GM23338 (cell line): ENCODE results near the gene EDIL3. TPM values are rescaled to one million over a fixed set of nuclear protein-coding genes. Genes with fewer than 3 reads are reported as not detected.

Experiments used
- ATAC-seq: fragments of 200-7000 bp; cut with Tn5 transposase; 3 replicates; pipeline ENCODE4 v1.9.1; 2020
- DNase-seq: peaks from one replicate; pipeline ENCODE4 v3.0.0-alpha.2; 2015; ENCODE audit warnings: low spot score
- H2AFZ ChIP-seq: fragments of 200-600 bp; sonication (generic); 2 replicates; pipeline ENCODE4 v1.8.0; 2016; ENCODE audit warnings: antibody characterized with exemption, mild to moderate bottlenecking, moderate library complexity
- H3F3A ChIP-seq: fragments of 200-600 bp; sonication (generic); replicated peaks from 2 replicates; pipeline ENCODE4 v1.8.0; 2017; ENCODE audit warnings: antibody characterized with exemption, mixed run types, low read depth
- H3K27ac ChIP-seq: fragments of 200-600 bp; sonication (generic); 2 replicates; pipeline ENCODE4 v1.6.1; 2016; ENCODE audit warnings: low read depth
- H3K27me3 ChIP-seq: fragments of 200-600 bp; sonication (generic); 2 replicates; pipeline ENCODE4 v1.8.0; 2016; ENCODE audit warnings: mild to moderate bottlenecking, mixed run types, moderate library complexity; ENCODE audit not compliant: insufficient read depth
- H3K36me3 ChIP-seq: fragments of 200-600 bp; sonication (generic); 2 replicates; pipeline ENCODE4 v1.8.0; 2016; ENCODE audit warnings: mild to moderate bottlenecking; ENCODE audit not compliant: insufficient read depth
- H3K4me1 ChIP-seq: fragments of 200-600 bp; sonication (generic); 2 replicates; pipeline ENCODE4 v1.8.0; 2016; ENCODE audit warnings: mild to moderate bottlenecking, moderate library complexity; ENCODE audit not compliant: insufficient read depth
- H3K4me2 ChIP-seq: fragments of 200-600 bp; sonication (generic); 2 replicates; pipeline ENCODE4 v1.7.1; 2017; ENCODE audit warnings: mixed run types
- H3K4me3 ChIP-seq: fragments of 200-600 bp; sonication (generic); 2 replicates; pipeline ENCODE4 v1.6.1; 2016; ENCODE audit warnings: mixed run types
- H3K79me2 ChIP-seq: fragments of 200-600 bp; sonication (generic); replicated peaks from 2 replicates; pipeline ENCODE4 v1.8.0; 2017; ENCODE audit warnings: mild to moderate bottlenecking; ENCODE audit not compliant: insufficient read depth
- H3K9me2 ChIP-seq: fragments of 200-600 bp; sonication (generic); 2 replicates; pipeline ENCODE4 v1.8.0; 2017; ENCODE audit not compliant: insufficient read depth
- H4K20me1 ChIP-seq: fragments of 200-600 bp; sonication (generic); replicated peaks from 2 replicates; pipeline ENCODE4 v1.8.0; 2017; ENCODE audit warnings: mild to moderate bottlenecking; ENCODE audit not compliant: insufficient read depth
- H3K27ac Mint-ChIP-seq: 2 replicates; pipeline ENCODE4 v1.8.0; 2020; ENCODE audit warnings: inconsistent platforms, mild to moderate bottlenecking, moderate library complexity, mixed read lengths
- H3K27me3 Mint-ChIP-seq: 3 replicates; pipeline ENCODE4 v1.8.0; 2022; ENCODE audit warnings: low read depth, mild to moderate bottlenecking, moderate library complexity, mixed read lengths, inconsistent platforms; ENCODE audit not compliant: insufficient read depth, poor library complexity
- H3K36me3 Mint-ChIP-seq: 3 replicates; pipeline ENCODE4 v1.8.0; 2021; ENCODE audit warnings: low read depth, mild to moderate bottlenecking, inconsistent platforms, moderate library complexity, mixed read lengths
- H3K4me1 Mint-ChIP-seq: 3 replicates; pipeline ENCODE4 v1.8.0; 2020; ENCODE audit warnings: mild to moderate bottlenecking, inconsistent platforms, mixed read lengths
- H3K4me3 Mint-ChIP-seq: 3 replicates; pipeline ENCODE4 v1.8.0; 2021; ENCODE audit warnings: moderate library complexity, mild to moderate bottlenecking, inconsistent platforms, mixed read lengths
- H3K9me3 Mint-ChIP-seq: 3 replicates; pipeline ENCODE4 v1.8.0; 2020; ENCODE audit warnings: moderate library complexity, mild to moderate bottlenecking, inconsistent platforms, mixed read lengths
- CREB1 ChIP-seq: fragments of 250-450 bp; sonication (Bioruptor Pico); IDR thresholded peaks from 2 replicates; pipeline ENCODE4 v1.5.0; 2020; ENCODE audit warnings: low read depth, mild to moderate bottlenecking, moderate library complexity
- ETS1 ChIP-seq: IDR thresholded peaks from 2 replicates; pipeline ENCODE4 v1.6.1; 2016; ENCODE audit warnings: antibody characterized with exemption
- EZH2phosphoT487 ChIP-seq: fragments of 200-600 bp; sonication (generic); IDR thresholded peaks from one replicate; pipeline ENCODE4 v1.8.1; 2018; ENCODE audit warnings: antibody characterized with exemption; ENCODE audit not compliant: unreplicated experiment
- JUNB ChIP-seq: IDR thresholded peaks from one replicate; pipeline ENCODE4 v1.6.1; 2016; ENCODE audit warnings: antibody characterized with exemption; ENCODE audit not compliant: unreplicated experiment
- POLR2AphosphoS5 ChIP-seq: IDR thresholded peaks from 2 replicates; pipeline ENCODE4 v1.6.1; 2016; ENCODE audit warnings: antibody characterized with exemption, low read depth
- STAT1 ChIP-seq: IDR thresholded peaks from one replicate; pipeline ENCODE4 v1.6.1; 2016; ENCODE audit warnings: antibody characterized with exemption; ENCODE audit not compliant: unreplicated experiment
- ZNF331 ChIP-seq: fragments of 250-450 bp; sonication (Bioruptor Pico); IDR thresholded peaks from 2 replicates; pipeline ENCODE4 v1.5.0; 2020; ENCODE audit warnings: low read depth, mild to moderate bottlenecking, moderate library complexity
- ZNF462 ChIP-seq: fragments of 250-450 bp; sonication (Bioruptor Pico); IDR thresholded peaks from 2 replicates; pipeline ENCODE4 v1.5.0; 2020; ENCODE audit warnings: mild to moderate bottlenecking, moderate library complexity
- polyA plus RNA-seq: library from polyadenylated mRNA; unstranded; fragments of >200 nt; fragmentation: Nextera tagmentation; extraction: Ambion mirVana; gene quantifications from 2 replicates; pipeline ENCODE4 v1.2.1, GENCODE V29; 2016
- total RNA-seq: library from RNA; depleted of rRNA; stranded (reverse); fragments of >200 nt; shearing (Covaris generic); gene quantifications from 2 replicates; pipeline ENCODE4 v1.2.3, GENCODE V29; 2014

EDIL3 gene
- total and polyA plus RNA-seq, 2 experiments from 2014 or later = 43.3 to 61.9 TPM

GRCh38 chr5:84088996-84089395 is 295.7 kb downstream of the EDIL3 start (continued):
- no peak for TF ChIP-seq ZNF462

- Histone ChIP-seq H3K4me1 (no peaks in the 10 kb centered on the region; the same call in 1 of the 2 replicates), H3F3A (no peaks in the 10 kb centered on the region), H3K36me3 (no peaks in the 10 kb centered on the region), H2AFZ (no peak overlapping the region), H3K4me3 (no peak overlapping the region), H3K4me2 (no peak overlapping the region), H4K20me1 (no peaks in the 10 kb centered on the region), H3K9me2 (no peaks in the 10 kb centered on the region), H3K79me2 (no peaks in the 10 kb centered on the region), H3K27me3 (no peaks in the 10 kb centered on the region), H3K27ac (no peak overlapping the region)
- Mint-ChIP-seq H3K36me3 (peaks cover 4% of the 10 kb centered on the region; the same call in 1 of the 3 replicates), H3K27ac (no peak overlapping the region), H3K4me1 (no peaks in the 10 kb centered on the region), H3K4me3 (no peak overlapping the region), H3K27me3 (no peaks in the 10 kb centered on the region), H3K9me3 (no peaks in the 10 kb centered on the region)
- no peak for DNase-seq
- no peak for ATAC-seq
- TF ChIP-seq JUNB (no peak), EZH2phosphoT487 (no peak), ZNF331 (CRISPR knock-in tag) (no peak), CREB1 (CRISPR knock-in tag) (no peak), POLR2AphosphoS5 (no peak), ZNF462 (no peak), ETS1 (no peak), STAT1 (no peak)
Observed at GRCh38 chr5:84086511-84086910, 298.2 kb downstream of the EDIL3 start.
